GM18505 (cell line): ENCODE measurements around the gene ROM1.
"Not testable (repeated sequence)": the region's sequence is repeated elsewhere in the genome, so short reads cannot be mapped to it uniquely, and the experiment has no call there.

ENCODE experiments used
- ATAC-seq: cut with Tn5 transposase; IDR thresholded peaks from one replicate; pipeline ENCODE4 v1.9.1; 2021; ENCODE audit not compliant: unreplicated experiment
- POLR2A ChIP-seq: IDR thresholded peaks from 4 replicates; pipeline ENCODE4 v1.6.1; 2011; ENCODE audit warnings: borderline replicate concordance; ENCODE audit not compliant: insufficient read depth, insufficient read length; ENCODE audit errors: extremely low read depth

The ROM1 gene

DNA sequence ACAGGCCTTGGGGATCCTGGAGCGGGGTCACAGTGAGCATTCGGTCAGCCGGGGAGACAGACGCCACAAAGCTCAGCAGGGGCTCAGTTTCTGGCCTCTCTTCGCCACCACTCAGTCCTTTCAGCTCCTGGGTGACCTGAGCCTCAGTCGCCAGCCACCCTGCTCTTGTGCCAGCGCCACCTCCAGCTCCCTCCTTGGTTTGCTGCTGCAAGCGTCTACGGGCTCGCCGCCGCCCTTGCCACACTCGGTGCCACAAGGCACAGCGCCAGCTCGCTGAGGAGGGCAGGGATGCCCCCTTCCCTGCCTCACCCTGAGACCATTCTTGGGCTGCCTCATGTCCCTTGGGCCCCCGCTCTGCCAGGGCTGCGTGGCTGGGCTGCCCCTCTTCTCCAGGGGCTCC is 37.9 kb upstream of the ROM1 start:
- ATAC-seq, result no peak

DNA sequence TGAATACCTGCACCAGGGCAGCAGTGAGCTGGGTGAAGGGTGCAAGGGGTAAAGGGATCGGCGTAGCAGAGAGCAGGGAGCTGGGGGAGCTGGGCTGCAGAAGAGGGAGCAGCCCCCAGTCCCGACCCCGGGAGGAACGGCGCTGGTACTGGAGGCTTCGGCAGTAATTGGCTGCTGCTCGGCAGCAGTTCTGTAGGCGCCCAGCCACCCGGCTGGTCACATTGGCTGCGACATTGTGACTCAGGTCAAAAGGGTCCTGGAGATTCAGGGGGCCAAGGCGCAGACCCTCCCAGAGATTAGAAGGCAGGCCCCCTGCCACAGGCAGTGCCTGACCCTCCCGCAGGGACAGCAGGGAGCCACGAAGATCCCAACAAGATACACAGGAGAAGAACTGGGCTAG is 37.2 kb upstream of the ROM1 start:
- no peak for ATAC-seq
- no peak for TF ChIP-seq POLR2A

More for the DNA sequence above, 37.9 kb upstream of the ROM1 start:
- TF ChIP-seq POLR2A, result no peak

DNA sequence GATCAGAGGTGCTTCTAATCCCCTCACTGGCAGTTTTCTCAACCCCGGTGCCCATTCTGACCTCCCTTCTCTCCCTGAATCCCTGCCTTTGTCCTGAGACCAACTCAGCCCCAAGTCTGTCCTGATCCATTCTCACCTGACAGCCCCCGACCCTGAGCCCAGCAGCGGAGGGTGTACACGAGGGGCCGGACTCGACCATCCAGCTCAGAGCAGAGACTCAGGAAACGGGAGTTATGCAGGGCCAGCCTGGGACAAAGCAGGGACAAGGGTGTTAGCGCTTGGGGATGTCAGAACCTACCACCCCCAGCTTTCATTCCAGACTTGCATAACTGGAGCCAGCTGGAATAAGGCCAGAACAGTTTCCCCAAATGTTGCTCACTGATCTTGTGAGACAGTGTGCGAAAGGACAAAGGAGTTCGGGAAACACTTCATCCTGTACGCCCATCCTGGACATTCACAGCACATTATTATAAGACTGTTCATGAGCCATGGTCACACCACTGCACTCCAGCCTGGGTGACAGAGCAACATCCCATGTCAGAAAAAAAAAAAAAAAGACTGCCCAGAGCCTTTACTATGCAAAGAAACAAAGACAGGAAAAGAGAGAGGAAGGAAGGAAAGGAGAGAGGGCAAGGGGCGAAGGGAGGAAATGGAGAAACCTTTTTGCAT is 35.9 kb upstream of the ROM1 start:
- ATAC-seq, result no peak

DNA sequence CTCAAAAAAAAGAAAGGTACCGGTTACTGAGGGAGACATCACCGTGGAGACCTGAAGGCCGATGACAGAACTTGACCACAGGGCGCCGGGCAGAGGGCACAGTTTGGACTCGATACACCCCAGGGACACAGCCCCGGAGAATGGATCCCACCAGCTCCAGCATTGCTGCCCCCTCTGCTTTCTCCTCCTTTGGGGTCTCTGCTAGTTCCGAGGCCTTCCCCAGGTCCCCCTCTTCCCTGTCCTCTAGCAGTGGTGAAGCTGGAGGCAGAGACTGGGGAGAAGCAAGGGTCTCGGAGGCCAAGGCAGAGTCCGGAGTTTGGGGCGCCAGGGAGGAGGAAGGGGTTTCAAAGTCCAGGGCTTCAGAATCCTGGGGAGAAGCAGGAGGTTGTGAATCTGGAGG is 34.5 kb upstream of the ROM1 start:
- ATAC-seq, result no peak
- no peak for TF ChIP-seq POLR2A

More for the DNA sequence above, 35.9 kb upstream of the ROM1 start:
- no peak for TF ChIP-seq POLR2A

- no peak for ATAC-seq
- no peak for TF ChIP-seq POLR2A
These were observed 33.8 kb upstream of the ROM1 start for GRCh38 chr11:62579252-62579651.

DNA sequence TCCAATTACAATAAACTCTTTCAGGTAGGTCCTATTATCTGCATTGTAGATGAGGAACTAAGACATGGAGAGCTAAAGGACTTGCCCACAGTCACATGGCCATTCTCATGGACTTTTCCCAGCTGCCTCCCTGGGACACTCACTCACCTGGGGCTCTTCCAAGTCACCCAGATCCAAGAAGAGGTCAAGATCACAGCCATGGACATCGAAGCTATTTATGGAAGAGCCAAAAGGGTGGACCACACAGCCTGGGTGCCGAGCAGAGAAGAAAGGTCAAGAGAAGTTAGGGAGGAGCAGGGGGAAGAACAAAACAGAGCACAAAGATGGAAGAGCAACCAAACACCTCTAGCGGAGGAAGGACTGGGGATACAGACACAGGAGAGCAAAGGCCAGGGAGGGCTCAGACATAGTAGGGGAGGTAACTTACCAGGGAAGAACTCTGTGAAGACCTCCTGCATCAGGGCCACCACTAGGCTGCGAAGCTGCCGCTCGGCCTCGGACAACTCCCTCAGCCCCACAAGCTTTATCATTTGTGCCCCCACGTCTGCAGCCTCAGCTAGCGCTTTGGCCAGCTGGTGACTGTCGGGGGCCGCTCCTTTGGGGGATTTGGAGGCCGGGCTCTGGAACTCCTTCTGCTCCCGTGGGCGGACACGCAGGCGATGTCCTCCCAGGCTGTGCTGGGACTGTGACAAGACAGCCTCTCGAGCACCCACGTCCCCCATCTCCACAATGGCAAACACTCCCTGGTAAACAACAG is 31.9 kb upstream of the ROM1 start:
- no peak for TF ChIP-seq POLR2A
- no peak for ATAC-seq

DNA sequence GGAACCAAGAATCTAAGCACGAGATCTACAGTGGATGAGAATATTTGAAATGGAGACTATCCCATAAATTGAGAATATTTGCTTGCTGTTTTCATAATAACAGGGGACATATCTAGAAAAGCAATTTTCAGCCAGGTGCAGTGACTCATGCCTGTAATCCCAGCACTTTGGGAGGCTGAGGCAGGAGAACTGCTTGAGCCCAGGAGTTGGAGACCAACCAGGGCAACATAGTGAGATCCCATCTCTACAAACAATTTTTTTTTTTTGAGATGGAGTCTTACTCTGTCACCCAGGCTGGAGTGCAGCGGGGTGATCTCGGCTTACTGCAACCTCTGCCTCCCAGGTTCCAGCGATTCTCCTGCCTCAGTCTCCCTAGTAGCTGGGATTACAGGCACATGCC is 31.3 kb upstream of the ROM1 start:
- ATAC-seq, result not testable (repeated sequence)

GRCh38 chr11:62585356-62585755 is 27.7 kb upstream of the ROM1 start:
- ATAC-seq, result not testable (repeated sequence)

DNA sequence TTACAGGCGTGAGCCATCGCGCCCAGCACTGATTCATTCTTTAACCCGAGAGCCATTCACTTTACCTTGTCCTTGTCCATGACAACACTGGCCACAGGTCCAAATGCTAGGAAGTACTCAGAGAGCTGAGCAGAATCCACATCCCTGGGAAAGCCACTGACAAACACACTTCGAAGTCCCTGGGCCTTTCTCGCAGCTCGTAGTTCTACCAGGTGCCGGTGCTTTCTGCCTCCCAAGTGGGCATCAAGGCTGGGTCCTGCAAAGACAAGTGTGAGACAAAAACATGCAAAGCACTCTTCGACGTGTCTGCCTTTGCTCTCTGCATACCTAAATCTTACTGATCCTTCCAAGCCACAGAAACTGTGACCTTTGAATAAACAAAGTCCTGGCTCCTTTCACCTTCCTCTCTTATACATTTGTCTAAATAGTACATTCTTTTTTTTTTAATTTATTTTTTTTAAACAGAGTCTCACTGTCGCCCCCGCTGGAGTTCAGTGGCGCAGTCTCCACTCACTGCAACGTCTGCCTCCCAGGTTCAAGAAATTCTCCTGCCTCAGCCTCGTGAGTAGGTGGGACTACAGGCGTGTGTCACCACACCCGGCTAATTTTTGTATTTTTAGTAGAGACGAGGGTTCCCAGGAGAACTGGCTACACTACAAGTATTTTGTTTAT is 24.0 kb upstream of the ROM1 start:
- no peak for TF ChIP-seq POLR2A
- no peak for ATAC-seq

- peak; percentile 98 for TF ChIP-seq POLR2A
These were observed 21.5 kb upstream of the ROM1 start, which contains the start of gene TUT1 for GRCh38 chr11:62591448-62592145. TUT1 (minus strand) TSS chr11:62591523; CDS start chr11:62591485, 38 bp downstream.

GRCh38 chr11:62592146-62592815 is 20.8 kb upstream of the ROM1 start:
- ATAC-seq, result no peak
- TF ChIP-seq POLR2A, result no peak

More at GRCh38 chr11:62591448-62592145, 21.5 kb upstream of the ROM1 start, which contains the start of gene TUT1:
- peak; percentile 84 for ATAC-seq

- ATAC-seq, result no peak
- no peak for TF ChIP-seq POLR2A
These were observed 20.1 kb upstream of the ROM1 start for GRCh38 chr11:62592989-62593421.

GRCh38 chr11:62593434-62594044 is 19.5 kb upstream of the ROM1 start:
- TF ChIP-seq POLR2A, result no peak
- ATAC-seq, result no peak

- TF ChIP-seq POLR2A, result no peak
These were observed 17.9 kb upstream of the ROM1 start for GRCh38 chr11:62595124-62595523.

More at GRCh38 chr11:62595124-62595523, 17.9 kb upstream of the ROM1 start:
- ATAC-seq, result no peak
